Liver (tissue), 9 donors: ENCODE data around the gene ARL4D. TPM values are rescaled to one million over a fixed set of nuclear protein-coding genes. Genes with fewer than 3 reads are reported as not detected.

Source experiments
- DNase-seq: peaks from one replicate; pipeline ENCODE4 v3.0.0-alpha.2; 2017; ENCODE audit warnings: low spot score
- H3K27ac ChIP-seq, 2 donors: one replicate each; pipeline ENCODE4 v1.7.0; 2013; ENCODE audit warnings: inconsistent platforms in 2 of 2, low read length in 2 of 2, control low read depth in 1 of 2, low read depth in 1 of 2, mild to moderate bottlenecking in 1 of 2
- H3K27me3 ChIP-seq, 4 donors: one replicate each; pipeline versions ENCODE4 v1.6.1 to v1.7.0; 2013; ENCODE audit warnings: low read length in 3 of 4, inconsistent platforms in 1 of 4, mild to moderate bottlenecking in 1 of 4, moderate library complexity in 1 of 4; ENCODE audit not compliant: control insufficient read depth in 4 of 4, insufficient read depth in 4 of 4
- H3K36me3 ChIP-seq, 4 donors: one replicate each; pipeline versions ENCODE4 v1.6.1 to v1.7.0; 2013; ENCODE audit warnings: low read length in 3 of 4, mild to moderate bottlenecking in 3 of 4, low read depth in 1 of 4, moderate library complexity in 1 of 4; ENCODE audit not compliant: control insufficient read depth in 4 of 4, insufficient read depth in 3 of 4
- H3K4me1 ChIP-seq, 4 donors: one replicate each; pipeline versions ENCODE4 v1.6.1 to v1.7.0; 2013; ENCODE audit warnings: low read length in 3 of 4, mild to moderate bottlenecking in 3 of 4, moderate library complexity in 1 of 4; ENCODE audit not compliant: control insufficient read depth in 4 of 4, insufficient read depth in 4 of 4
- H3K4me3 ChIP-seq, 3 donors: one replicate each; pipeline versions ENCODE4 v1.6.1 to v1.7.0; 2013; ENCODE audit warnings: low read length in 3 of 3, control low read depth in 1 of 3, low read depth in 1 of 3, mild to moderate bottlenecking in 1 of 3
- H3K9ac ChIP-seq, 2 donors: one replicate each; pipeline ENCODE4 v1.7.0; 2013; ENCODE audit warnings: low read length in 2 of 2, mild to moderate bottlenecking in 2 of 2, moderate library complexity in 2 of 2, control low read depth in 1 of 2, low read depth in 1 of 2
- H3K9me3 ChIP-seq, 4 donors: one replicate each; pipeline versions ENCODE4 v1.6.1 to v1.7.0; 2013; ENCODE audit warnings: low read length in 3 of 4; ENCODE audit not compliant: control insufficient read depth in 4 of 4
- CTCF ChIP-seq: fragments of 150-350 bp; IDR thresholded peaks from 2 replicates; pipeline ENCODE4 v1.5.1; 2017; ENCODE audit warnings: improper control_type of control experiment, low read depth, low read length; ENCODE audit not compliant: missing input control
- EGR1 ChIP-seq, 2 donors: IDR thresholded peaks; 2 replicates each; pipeline ENCODE4 v1.6.1; 2016 to 2018; ENCODE audit warnings: antibody characterized with exemption in 2 of 2, low read depth in 2 of 2
- FOXA1 ChIP-seq: IDR thresholded peaks from 2 replicates; pipeline ENCODE4 v1.6.1; 2016; ENCODE audit warnings: antibody characterized with exemption
- GABPA ChIP-seq, 2 donors: IDR thresholded peaks in 1 of 2; conservative IDR thresholded peaks in 1 of 2; 2 replicates each; pipeline ENCODE4 v1.6.1; 2016; ENCODE audit warnings: antibody characterized with exemption in 2 of 2, mild to moderate bottlenecking in 1 of 2, moderate library complexity in 1 of 2
- HNF4A ChIP-seq, 2 donors: conservative IDR thresholded peaks; 2 replicates each; pipeline ENCODE4 v1.6.1; 2016; ENCODE audit warnings: antibody characterized with exemption in 2 of 2, mild to moderate bottlenecking in 2 of 2
- HNF4G ChIP-seq: IDR thresholded peaks from 2 replicates; pipeline ENCODE4 v1.6.1; 2016; ENCODE audit warnings: antibody characterized with exemption
- JUND ChIP-seq, 2 donors: IDR thresholded peaks; 2 replicates each; pipeline ENCODE4 v1.6.1; 2016; ENCODE audit warnings: antibody characterized with exemption in 2 of 2
- RAD21 ChIP-seq, 2 donors: IDR thresholded peaks; 2 replicates each; pipeline ENCODE4 v1.6.1; 2016; ENCODE audit warnings: antibody characterized with exemption in 2 of 2, mild to moderate bottlenecking in 2 of 2
- REST ChIP-seq: IDR thresholded peaks from 2 replicates; pipeline ENCODE4 v1.6.1; 2016; ENCODE audit warnings: antibody characterized with exemption, mild to moderate bottlenecking
- RXRA ChIP-seq, 2 donors: IDR thresholded peaks; 2 replicates each; pipeline ENCODE4 v1.6.1; 2017 to 2018; ENCODE audit warnings: antibody characterized with exemption in 2 of 2, mild to moderate bottlenecking in 1 of 2
- SP1 ChIP-seq: IDR thresholded peaks from 2 replicates; pipeline ENCODE4 v1.6.1; 2018; ENCODE audit warnings: antibody characterized with exemption, mild to moderate bottlenecking
- TAF1 ChIP-seq: conservative IDR thresholded peaks from 2 replicates; pipeline ENCODE4 v1.6.1; 2016; ENCODE audit warnings: antibody characterized with exemption, mild to moderate bottlenecking
- YY1 ChIP-seq: IDR thresholded peaks from 2 replicates; pipeline ENCODE4 v1.6.1; 2016; ENCODE audit warnings: antibody characterized with exemption, mild to moderate bottlenecking
- WGBS: extraction: QIAGEN DNeasy Blood & Tissue Kit; methylation state at CpG from one replicate; pipeline ENCODE4 v1.1.7; 2013; 5-methylcytosine and 5-hydroxymethylcytosine counted together
- polyA plus RNA-seq, 2 donors: library from polyadenylated mRNA; stranded (reverse) in 1 of 2; unstranded in 1 of 2; fragments of 200-250 nt in 1 of 2; fragments of >200 nt in 1 of 2; fragmentation: Nextera tagmentation in 1 of 2; extraction: Ambion mirVana in 1 of 2; gene quantifications; one replicate each; pipeline versions ENCODE4 v1.2.1 to v1.2.3, GENCODE V29; 2013 to 2015
- total RNA-seq, 2 donors: library from RNA; depleted of rRNA; stranded (reverse); fragments of >200 nt; gene quantifications; one replicate each; pipeline ENCODE4 v1.2.3, GENCODE V29; 2014
- TF ChIP-seq, protein P1 (sequence below): IDR thresholded peaks from 2 replicates; pipeline ENCODE4 v1.6.1; 2016; ENCODE audit warnings: antibody characterized with exemption
- TF ChIP-seq, protein P2 (sequence below): IDR thresholded peaks from 2 replicates; pipeline ENCODE4 v1.6.1; 2016; ENCODE audit warnings: antibody characterized with exemption
- TF ChIP-seq, protein P3 (sequence below): IDR thresholded peaks from 2 replicates; pipeline ENCODE4 v1.6.1; 2016; ENCODE audit warnings: antibody characterized with exemption
- donor health status: healthy.
- donor health status: healthy.
- donor health status: healthy.
- donor health status: healthy.
- donor health status: healthy.

ARL4D gene
- total and polyA plus RNA-seq, 4 donors, result 13.6 to 39.2 (median 17.6) TPM

GRCh38 chr17:43431714-43432523 is 33.1 kb downstream of the ARL4D start:
- Histone ChIP-seq H3K27me3 (no peaks in the 10 kb centered on the region), H3K4me3 (no peak overlapping the region), H3K36me3 (no peaks in the 10 kb centered on the region), H3K4me1 (peaks cover 0 to 3% (median 2%) of the 10 kb centered on the region in 4 donors), H3K27ac (no peak overlapping the region), H3K9me3 (no peaks in the 10 kb centered on the region), H3K9ac (no peak overlapping the region)
- 78% methylated on average over 9 of the region's 9 CpGs for WGBS
- DNase-seq, result no peak
- no peak for TF ChIP-seq HNF4A (conservative IDR thresholded peaks at IDR 0.05)
- no peak for TF ChIP-seq HNF4G
- TF ChIP-seq EGR1 (IDR thresholded peaks at IDR 0.05; ENCODE audit: low read depth in 2 of 2), result no peak
- TF ChIP-seq, protein P1, sequence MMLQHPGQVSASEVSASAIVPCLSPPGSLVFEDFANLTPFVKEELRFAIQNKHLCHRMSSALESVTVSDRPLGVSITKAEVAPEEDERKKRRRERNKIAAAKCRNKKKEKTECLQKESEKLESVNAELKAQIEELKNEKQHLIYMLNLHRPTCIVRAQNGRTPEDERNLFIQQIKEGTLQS, result no peak
- no peak for TF ChIP-seq RAD21 (IDR thresholded peaks at IDR 0.05)

DNA sequence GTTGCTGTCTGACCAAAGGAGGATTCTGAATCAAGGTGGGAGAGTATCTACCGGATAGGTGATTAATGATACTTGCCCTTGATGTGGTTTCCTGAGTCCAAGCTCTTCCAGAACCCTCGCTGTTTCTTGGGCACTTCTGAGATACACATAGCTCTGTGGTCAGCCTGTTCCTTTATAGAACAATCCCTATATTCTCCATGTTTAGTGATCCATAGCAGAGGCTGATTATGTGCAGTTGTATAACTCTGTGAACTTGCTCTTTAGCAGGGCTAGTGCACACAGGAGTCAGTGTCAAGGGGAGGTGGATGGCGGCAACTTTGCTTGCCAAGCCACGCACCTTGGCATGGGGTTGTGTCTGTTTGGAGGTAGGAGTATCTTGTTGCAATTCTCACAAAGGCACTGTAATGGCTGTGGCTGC is 36.1 kb downstream of the ARL4D start:
- Histone ChIP-seq H3K27me3 (no peaks in the 10 kb centered on the region), H3K9me3 (no peaks in the 10 kb centered on the region), H3K36me3 (no peaks in the 10 kb centered on the region), H3K27ac (no peak overlapping the region), H3K4me3 (no peak overlapping the region), H3K4me1 (peaks cover 0 to 2% (median 0%) of the 10 kb centered on the region in 4 donors), H3K9ac (no peak overlapping the region)
- no peak for DNase-seq
- WGBS, result 71% methylated on average over 4 of the region's 4 CpGs
- TF ChIP-seq FOXA1, result no peak

GRCh38 chr17:43437756-43438155 is 39.0 kb downstream of the ARL4D start:
- 81% methylated on average over 1 of the region's 1 CpG for WGBS

More at GRCh38 chr17:43437756-43438155, 39.0 kb downstream of the ARL4D start:
- H3K27ac ChIP-seq, result no peak overlapping the region
- no peaks in the 10 kb centered on the region for H3K36me3 ChIP-seq
- no peaks in the 10 kb centered on the region for H3K9me3 ChIP-seq
- H3K4me1 ChIP-seq, result peaks cover 0 to 2% (median 0%) of the 10 kb centered on the region in 4 donors
- no peak for DNase-seq
- H3K4me3 ChIP-seq, result no peak overlapping the region
- no peak overlapping the region for H3K9ac ChIP-seq
- TF ChIP-seq EGR1 (IDR thresholded peaks at IDR 0.05; ENCODE audit: low read depth in 2 of 2) (no peak), YY1 (no peak), REST (no peak), RAD21 (IDR thresholded peaks at IDR 0.05) (no peak), JUND (IDR thresholded peaks at IDR 0.05) (no peak), SP1 (no peak), CTCF (no peak), FOXA1 (no peak), TAF1 (no peak), HNF4A (conservative IDR thresholded peaks at IDR 0.05) (no peak), RXRA (IDR thresholded peaks at IDR 0.05) (no peak), GABPA (IDR thresholded peaks at IDR 0.05 in 1 of 2, conservative IDR thresholded peaks at IDR 0.05 in 1 of 2) (no peak), HNF4G (no peak)
- TF ChIP-seq, protein P2, sequence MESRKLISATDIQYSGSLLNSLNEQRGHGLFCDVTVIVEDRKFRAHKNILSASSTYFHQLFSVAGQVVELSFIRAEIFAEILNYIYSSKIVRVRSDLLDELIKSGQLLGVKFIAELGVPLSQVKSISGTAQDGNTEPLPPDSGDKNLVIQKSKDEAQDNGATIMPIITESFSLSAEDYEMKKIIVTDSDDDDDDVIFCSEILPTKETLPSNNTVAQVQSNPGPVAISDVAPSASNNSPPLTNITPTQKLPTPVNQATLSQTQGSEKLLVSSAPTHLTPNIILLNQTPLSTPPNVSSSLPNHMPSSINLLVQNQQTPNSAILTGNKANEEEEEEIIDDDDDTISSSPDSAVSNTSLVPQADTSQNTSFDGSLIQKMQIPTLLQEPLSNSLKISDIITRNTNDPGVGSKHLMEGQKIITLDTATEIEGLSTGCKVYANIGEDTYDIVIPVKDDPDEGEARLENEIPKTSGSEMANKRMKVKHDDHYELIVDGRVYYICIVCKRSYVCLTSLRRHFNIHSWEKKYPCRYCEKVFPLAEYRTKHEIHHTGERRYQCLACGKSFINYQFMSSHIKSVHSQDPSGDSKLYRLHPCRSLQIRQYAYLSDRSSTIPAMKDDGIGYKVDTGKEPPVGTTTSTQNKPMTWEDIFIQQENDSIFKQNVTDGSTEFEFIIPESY, result no peak
- TF ChIP-seq, protein P1, result no peak
- TF ChIP-seq, protein P3, sequence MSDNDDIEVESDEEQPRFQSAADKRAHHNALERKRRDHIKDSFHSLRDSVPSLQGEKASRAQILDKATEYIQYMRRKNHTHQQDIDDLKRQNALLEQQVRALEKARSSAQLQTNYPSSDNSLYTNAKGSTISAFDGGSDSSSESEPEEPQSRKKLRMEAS, result no peak
- no peaks in the 10 kb centered on the region for H3K27me3 ChIP-seq
